OCI-LY1 (cell line): ENCODE results near the gene PRAF2.

Experiments used
- H2AFZ ChIP-seq: fragments of 200-600 bp; sonication (generic), shearing (Covaris generic); 2 replicates; pipeline ENCODE4 v1.6.0; 2014; ENCODE audit warnings: antibody characterized with exemption, mild to moderate bottlenecking, low read length
- H3F3A ChIP-seq: fragments of 200-600 bp; sonication (generic), shearing (Covaris generic); 2 replicates; pipeline ENCODE4 v1.6.0; 2014; ENCODE audit warnings: mild to moderate bottlenecking, antibody characterized with exemption, low read length, moderate library complexity; ENCODE audit not compliant: insufficient read depth
- H3K27ac ChIP-seq: fragments of 200-600 bp; sonication (generic); 2 replicates; pipeline ENCODE4 v1.5.1; 2014; ENCODE audit warnings: low read length, mixed run types, mild to moderate bottlenecking, low read depth; ENCODE audit not compliant: poor library complexity, severe bottlenecking
- H3K27me3 ChIP-seq: fragments of 200-600 bp; sonication (generic); 2 replicates; pipeline ENCODE4 v1.6.0; 2014; ENCODE audit warnings: antibody characterized with exemption, mild to moderate bottlenecking, low read length, moderate library complexity; ENCODE audit not compliant: insufficient read depth
- H3K36me3 ChIP-seq: fragments of 200-600 bp; sonication (generic); 2 replicates; pipeline ENCODE4 v1.6.1; 2014; ENCODE audit warnings: mild to moderate bottlenecking, antibody characterized with exemption, low read length, moderate library complexity, mixed read lengths; ENCODE audit not compliant: insufficient read depth
- H3K4me1 ChIP-seq: fragments of 200-600 bp; sonication (generic); 2 replicates; pipeline ENCODE4 v1.5.1; 2014; ENCODE audit warnings: mild to moderate bottlenecking, low read length, moderate library complexity; ENCODE audit not compliant: insufficient read depth, severe bottlenecking
- H3K4me2 ChIP-seq: fragments of 200-600 bp; sonication (generic), shearing (Covaris generic); 2 replicates; pipeline ENCODE4 v1.6.1; 2014; ENCODE audit warnings: low read length
- H3K4me3 ChIP-seq: fragments of 200-600 bp; sonication (generic); 2 replicates; pipeline ENCODE4 v1.5.1; 2014; ENCODE audit warnings: low read length, low read depth, mild to moderate bottlenecking, mixed read lengths; ENCODE audit not compliant: poor library complexity, severe bottlenecking
- H3K79me2 ChIP-seq: fragments of 200-600 bp; shearing (Covaris generic); 2 replicates; pipeline ENCODE4 v1.6.1; 2016; ENCODE audit warnings: mixed run types, low read length, mixed read lengths; ENCODE audit not compliant: insufficient read depth
- H3K9ac ChIP-seq: fragments of 200-600 bp; sonication (generic), shearing (Covaris generic); 2 replicates; pipeline ENCODE4 v1.6.1; 2014; ENCODE audit warnings: mild to moderate bottlenecking, low read length, mixed read lengths
- H3K9me2 ChIP-seq: fragments of 200-600 bp; sonication (generic), shearing (Covaris generic); 2 replicates; pipeline ENCODE4 v1.6.1; 2014; ENCODE audit warnings: low read depth, mild to moderate bottlenecking, low read length, mixed read lengths
- H3K9me3 ChIP-seq: fragments of 200-600 bp; shearing (Covaris generic); 2 replicates; pipeline ENCODE4 v1.6.1; 2014; ENCODE audit warnings: low read length, mixed read lengths
- H4K20me1 ChIP-seq: fragments of 200-600 bp; sonication (generic), shearing (Covaris generic); 2 replicates; pipeline ENCODE4 v1.6.0; 2016; ENCODE audit warnings: mild to moderate bottlenecking, low read length; ENCODE audit not compliant: insufficient read depth
- EZH2 ChIP-seq: fragments of 200-600 bp; sonication (generic), shearing (Covaris generic); IDR thresholded peaks from 2 replicates; pipeline ENCODE4 v1.8.0; 2017; ENCODE audit warnings: borderline replicate concordance, mixed run types, mild to moderate bottlenecking, antibody characterized with exemption, low read length, moderate library complexity, mixed read lengths
- TF ChIP-seq, protein P1 (sequence below): fragments of 200-600 bp; sonication (generic), shearing (Covaris generic); IDR thresholded peaks from 2 replicates; pipeline ENCODE4 v1.5.1; 2017; ENCODE audit warnings: mild to moderate bottlenecking, antibody characterized with exemption, low read length, moderate library complexity, mixed read lengths

Gene PRAF2

DNA sequence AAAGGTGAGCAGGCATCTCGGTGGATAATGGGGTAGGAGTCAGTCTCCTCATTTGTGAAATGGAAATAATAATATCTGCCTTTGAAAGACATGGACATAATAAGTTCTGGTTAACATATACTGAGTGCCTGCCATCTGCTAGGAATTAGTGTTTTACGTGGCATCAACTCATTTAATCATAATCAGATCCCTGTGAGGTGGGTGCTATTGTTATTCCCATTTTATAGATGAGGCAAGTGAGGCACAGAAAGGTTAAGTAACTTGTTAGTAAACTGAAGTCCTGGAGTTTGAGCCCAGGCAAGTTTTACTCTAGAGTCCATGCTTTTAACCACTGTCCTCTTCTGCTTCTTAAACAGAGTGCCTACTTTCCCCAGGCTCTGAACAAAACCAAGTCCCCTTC lies 7.5 kb downstream of the PRAF2 start:
- no peaks in the 10 kb centered on the region for H4K20me1 ChIP-seq
- H3K4me3 ChIP-seq, result no peak overlapping the region
- no peaks in the 10 kb centered on the region for H3K4me1 ChIP-seq
- H3K79me2 ChIP-seq, result no peaks in the 10 kb centered on the region
- H3K4me2 ChIP-seq, result no peak overlapping the region
- no peak for TF ChIP-seq EZH2
- TF ChIP-seq, protein P1, sequence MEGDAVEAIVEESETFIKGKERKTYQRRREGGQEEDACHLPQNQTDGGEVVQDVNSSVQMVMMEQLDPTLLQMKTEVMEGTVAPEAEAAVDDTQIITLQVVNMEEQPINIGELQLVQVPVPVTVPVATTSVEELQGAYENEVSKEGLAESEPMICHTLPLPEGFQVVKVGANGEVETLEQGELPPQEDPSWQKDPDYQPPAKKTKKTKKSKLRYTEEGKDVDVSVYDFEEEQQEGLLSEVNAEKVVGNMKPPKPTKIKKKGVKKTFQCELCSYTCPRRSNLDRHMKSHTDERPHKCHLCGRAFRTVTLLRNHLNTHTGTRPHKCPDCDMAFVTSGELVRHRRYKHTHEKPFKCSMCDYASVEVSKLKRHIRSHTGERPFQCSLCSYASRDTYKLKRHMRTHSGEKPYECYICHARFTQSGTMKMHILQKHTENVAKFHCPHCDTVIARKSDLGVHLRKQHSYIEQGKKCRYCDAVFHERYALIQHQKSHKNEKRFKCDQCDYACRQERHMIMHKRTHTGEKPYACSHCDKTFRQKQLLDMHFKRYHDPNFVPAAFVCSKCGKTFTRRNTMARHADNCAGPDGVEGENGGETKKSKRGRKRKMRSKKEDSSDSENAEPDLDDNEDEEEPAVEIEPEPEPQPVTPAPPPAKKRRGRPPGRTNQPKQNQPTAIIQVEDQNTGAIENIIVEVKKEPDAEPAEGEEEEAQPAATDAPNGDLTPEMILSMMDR, result no peak
- H3K27ac ChIP-seq, result no peak overlapping the region
- H3F3A ChIP-seq, result no peaks in the 10 kb centered on the region
- H3K9me3 ChIP-seq, result no peaks in the 10 kb centered on the region
- 0 out of 2 replicates have a peak, but pooled peaks cover 2% of the 10 kb centered on the region for H3K36me3 ChIP-seq
- H2AFZ ChIP-seq, result no peak overlapping the region
- H3K9ac ChIP-seq, result no peak overlapping the region
- no peaks in the 10 kb centered on the region for H3K27me3 ChIP-seq
- no peaks in the 10 kb centered on the region for H3K9me2 ChIP-seq

DNA sequence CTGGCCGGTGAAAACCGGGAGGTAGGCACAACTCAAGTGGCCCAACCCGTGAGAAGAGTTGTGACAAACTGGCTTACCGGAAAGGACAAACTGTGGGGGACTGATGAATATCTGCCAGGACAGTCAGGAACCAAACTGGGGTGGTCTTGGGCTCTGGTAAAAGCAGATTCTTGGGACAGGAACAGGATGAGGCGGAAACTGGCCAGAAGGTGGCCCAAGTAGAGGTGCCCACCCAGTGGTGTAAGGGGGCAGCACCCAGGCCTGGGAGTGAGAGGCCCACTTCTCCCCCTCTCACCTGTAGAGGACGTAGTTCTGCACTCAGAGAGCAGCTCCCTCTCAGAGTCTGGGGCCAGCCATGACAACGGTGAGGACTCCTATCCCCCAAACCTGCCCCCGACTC lies 9.1 kb downstream of the PRAF2 start:
- Histone ChIP-seq H3K4me1 (no peaks in the 10 kb centered on the region), H3K9me3 (no peaks in the 10 kb centered on the region), H3K27ac (no peak overlapping the region), H3K9ac (no peak overlapping the region), H3K27me3 (no peaks in the 10 kb centered on the region), H3K4me2 (no peak overlapping the region), H4K20me1 (no peaks in the 10 kb centered on the region), H3K79me2 (no peaks in the 10 kb centered on the region), H3K9me2 (no peaks in the 10 kb centered on the region), H2AFZ (no peak overlapping the region), H3K4me3 (no peak overlapping the region), H3F3A (no peaks in the 10 kb centered on the region), H3K36me3 (no peaks in the 10 kb centered on the region)
- TF ChIP-seq, protein P1, result no peak
- TF ChIP-seq EZH2, result no peak

DNA sequence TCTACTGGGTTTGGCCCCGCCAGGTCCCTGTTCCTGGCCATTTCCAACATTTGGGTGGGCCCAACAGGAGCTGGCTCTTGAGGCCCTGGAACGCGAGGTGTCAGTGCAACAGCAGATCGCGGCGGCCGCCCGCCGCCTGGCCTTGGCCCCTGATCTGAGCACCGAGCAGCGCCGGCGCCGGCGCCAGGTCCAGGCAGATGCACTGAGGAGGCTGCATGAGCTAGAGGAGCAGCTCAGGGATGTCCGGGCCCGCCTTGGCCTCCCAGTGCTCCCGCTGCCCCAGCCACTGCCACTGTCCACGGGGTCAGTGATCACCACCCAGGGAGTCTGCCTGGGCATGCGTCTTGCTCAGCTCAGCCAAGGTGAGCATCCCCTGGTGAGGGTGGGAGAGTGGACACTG lies 9.5 kb downstream of the PRAF2 start:
- H2AFZ ChIP-seq, result no peak overlapping the region
- H3K4me2 ChIP-seq, result no peak overlapping the region
- H3K9me3 ChIP-seq, result no peaks in the 10 kb centered on the region
- H3K9ac ChIP-seq, result no peak overlapping the region
- H4K20me1 ChIP-seq, result no peaks in the 10 kb centered on the region
- no peak for TF ChIP-seq EZH2
- TF ChIP-seq, protein P1, result no peak
- H3K4me3 ChIP-seq, result no peak overlapping the region
- no peaks in the 10 kb centered on the region for H3F3A ChIP-seq
- H3K36me3 ChIP-seq, result no peaks in the 10 kb centered on the region
- no peaks in the 10 kb centered on the region for H3K79me2 ChIP-seq
- H3K4me1 ChIP-seq, result no peaks in the 10 kb centered on the region
- no peaks in the 10 kb centered on the region for H3K9me2 ChIP-seq
- H3K27me3 ChIP-seq, result no peaks in the 10 kb centered on the region
- no peak overlapping the region for H3K27ac ChIP-seq
